Measurements from ENCODE around the gene MOGAT1.

MOGAT1 gene

GRCh38 chr2:222734703-222735014 is 63.2 kb downstream of the MOGAT1 start:
- Histone ChIP-seq H3K9me3 (ENCODE audit: insufficient read depth, low read length) (no peaks in the 10 kb centered on the region), H3K79me2 (ENCODE audit: low read length) (no peaks in the 10 kb centered on the region), H3K4me2 (ENCODE audit: low read length) (peak overlapping the region; percentile 61), H3K4me1 (ENCODE audit: low read length) (peaks cover 49% of the 10 kb centered on the region), H3K27me3 (ENCODE audit: low read depth, low read length) (no peaks in the 10 kb centered on the region), H4K20me1 (ENCODE audit: insufficient read depth, low read length) (no peaks in the 10 kb centered on the region), H3K4me3 (ENCODE audit: low read length) (peak overlapping the region; percentile 51), H3K9ac (ENCODE audit: low read length) (0 out of 2 replicates have a peak overlapping the region, but pooled peaks have one; percentile 16), H3K27ac (ENCODE audit: low read length) (no peak overlapping the region), H3K36me3 (replicated peaks; ENCODE audit: low read depth, low read length) (no peaks in the 10 kb centered on the region), H2AFZ (ENCODE audit: low read depth, low read length) (no peak overlapping the region)
- TF ChIP-seq CTCF (IDR thresholded peaks at IDR 0.05; ENCODE audit: low read depth, low read length): no peak
- TF ChIP-seq EZH2phosphoT487 (IDR thresholded peaks at IDR 0.05; ENCODE audit: low read depth): no peak

GRCh38 chr2:222736301-222736700 is 64.8 kb downstream of the MOGAT1 start:
- Histone ChIP-seq H2AFZ (ENCODE audit: low read depth, low read length) (no peak overlapping the region), H3K4me2 (ENCODE audit: low read length) (no peak overlapping the region), H3K79me2 (ENCODE audit: low read length) (no peaks in the 10 kb centered on the region), H3K9me3 (ENCODE audit: insufficient read depth, low read length) (no peaks in the 10 kb centered on the region), H3K9ac (ENCODE audit: low read length) (no peak overlapping the region), H3K4me1 (ENCODE audit: low read length) (peaks cover 38% of the 10 kb centered on the region), H3K27ac (ENCODE audit: low read length) (no peak overlapping the region), H3K27me3 (ENCODE audit: low read depth, low read length) (no peaks in the 10 kb centered on the region), H4K20me1 (ENCODE audit: insufficient read depth, low read length) (no peaks in the 10 kb centered on the region), H3K4me3 (ENCODE audit: low read length) (no peak overlapping the region), H3K36me3 (replicated peaks; ENCODE audit: low read depth, low read length) (no peaks in the 10 kb centered on the region)
- TF ChIP-seq EZH2phosphoT487 (IDR thresholded peaks at IDR 0.05; ENCODE audit: low read depth): no peak
- no peak for TF ChIP-seq CTCF (IDR thresholded peaks at IDR 0.05; ENCODE audit: low read depth, low read length)

GRCh38 chr2:222736924-222737323 is 65.5 kb downstream of the MOGAT1 start:
- no peak overlapping the region for H3K4me2 ChIP-seq (ENCODE audit: low read length)
- no peak for TF ChIP-seq CTCF (IDR thresholded peaks at IDR 0.05; ENCODE audit: low read depth, low read length)
- TF ChIP-seq EZH2phosphoT487 (IDR thresholded peaks at IDR 0.05; ENCODE audit: low read depth): no peak

GRCh38 chr2:222738312-222738711 is 66.9 kb downstream of the MOGAT1 start:
- Histone ChIP-seq H4K20me1 (ENCODE audit: insufficient read depth, low read length) (no peaks in the 10 kb centered on the region), H3K9ac (ENCODE audit: low read length) (no peak overlapping the region), H3K4me3 (ENCODE audit: low read length) (no peak overlapping the region), H3K9me3 (ENCODE audit: insufficient read depth, low read length) (no peaks in the 10 kb centered on the region), H3K4me1 (ENCODE audit: low read length) (peaks cover 30% of the 10 kb centered on the region), H3K79me2 (ENCODE audit: low read length) (no peaks in the 10 kb centered on the region), H3K36me3 (replicated peaks; ENCODE audit: low read depth, low read length) (no peaks in the 10 kb centered on the region), H3K27me3 (ENCODE audit: low read depth, low read length) (no peaks in the 10 kb centered on the region), H3K27ac (ENCODE audit: low read length) (no peak overlapping the region), H2AFZ (ENCODE audit: low read depth, low read length) (no peak overlapping the region), H3K4me2 (ENCODE audit: low read length) (no peak overlapping the region)
- no peak for TF ChIP-seq EZH2phosphoT487 (IDR thresholded peaks at IDR 0.05; ENCODE audit: low read depth)
- TF ChIP-seq CTCF (IDR thresholded peaks at IDR 0.05; ENCODE audit: low read depth, low read length): no peak

More at GRCh38 chr2:222736924-222737323, 65.5 kb downstream of the MOGAT1 start:
- Histone ChIP-seq H2AFZ (ENCODE audit: low read depth, low read length) (no peak overlapping the region), H3K27ac (ENCODE audit: low read length) (no peak overlapping the region), H3K4me3 (ENCODE audit: low read length) (no peak overlapping the region), H3K79me2 (ENCODE audit: low read length) (no peaks in the 10 kb centered on the region), H3K9me3 (ENCODE audit: insufficient read depth, low read length) (no peaks in the 10 kb centered on the region), H4K20me1 (ENCODE audit: insufficient read depth, low read length) (no peaks in the 10 kb centered on the region), H3K9ac (ENCODE audit: low read length) (no peak overlapping the region), H3K4me1 (ENCODE audit: low read length) (peaks cover 36% of the 10 kb centered on the region), H3K27me3 (ENCODE audit: low read depth, low read length) (no peaks in the 10 kb centered on the region), H3K36me3 (replicated peaks; ENCODE audit: low read depth, low read length) (no peaks in the 10 kb centered on the region)

Data from OCI-LY3 (cell line).